Right lobe of liver (tissue), 4 donors: ENCODE data around the gene SH3BP2.

Experiments used
- POLR2A ChIP-seq: fragments of 450-650 bp; IDR thresholded peaks from one replicate; pipeline ENCODE4 v1.6.1; 2017; ENCODE audit warnings: antibody characterized with exemption, mild to moderate bottlenecking
- TF ChIP-seq, protein P1 (sequence below), 4 donors: fragments of 200-600 bp in 3 of 4; fragments of 450-650 bp in 1 of 4; IDR thresholded peaks; one replicate each; pipeline versions ENCODE4 v1.5.1 to v1.8.0; 2016 to 2022; ENCODE audit warnings: antibody characterized with exemption in 4 of 4, mild to moderate bottlenecking in 2 of 4
- donor health status: DM: no; HTN: no; CAD: no.
- donor health status: DM: no; HTN: no; CAD: no.
- donor health status: DM: no; HTN: yes; CAD: no.

DNA sequence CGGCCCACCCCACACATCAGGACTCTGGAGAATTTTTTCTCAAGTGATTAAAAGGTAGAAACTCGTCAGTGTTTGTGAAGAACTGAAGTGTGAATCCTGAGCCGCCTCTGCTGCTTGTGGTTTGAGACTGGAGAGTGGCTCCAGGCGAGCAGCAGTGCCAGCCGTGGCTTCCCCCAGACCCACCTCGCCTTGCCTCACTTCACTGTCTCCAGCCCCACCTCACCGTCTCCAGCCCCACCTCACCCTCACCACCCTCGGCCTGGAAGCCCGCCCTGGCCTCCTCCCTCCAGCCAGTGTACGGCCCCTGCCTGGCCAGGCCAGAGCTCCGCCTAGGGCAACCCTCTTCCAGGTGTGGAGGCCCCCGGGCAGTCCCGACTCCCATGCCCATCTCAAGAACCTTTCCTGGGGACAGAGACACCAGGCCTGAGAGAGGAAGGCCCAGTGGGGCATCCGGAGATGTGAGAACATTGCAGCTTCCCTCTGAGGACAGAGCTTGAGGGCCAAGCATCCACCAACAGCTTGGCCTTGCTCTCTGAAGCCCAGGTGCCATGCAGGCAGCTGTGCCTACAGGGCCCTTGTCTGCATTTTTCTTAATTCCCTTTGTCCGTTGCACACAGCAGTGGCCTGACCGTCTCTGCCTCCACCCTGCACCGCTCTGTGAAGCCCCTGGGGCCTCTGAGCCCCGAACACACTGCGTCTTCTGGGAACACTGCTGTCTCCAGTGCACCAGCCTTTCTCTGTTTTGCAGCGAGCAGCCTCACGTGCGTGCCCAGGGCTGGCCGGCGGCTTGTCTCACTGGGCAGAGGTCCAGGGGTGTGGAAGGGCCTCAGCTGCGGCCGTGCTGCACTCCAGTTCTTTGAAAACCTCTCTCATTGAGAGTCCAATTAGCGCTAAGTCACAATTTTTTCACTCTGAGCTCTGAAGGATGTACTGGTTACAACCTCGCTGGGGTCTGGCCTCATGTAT lies 13.8 kb downstream of the SH3BP2 start:
- TF ChIP-seq, protein P1, sequence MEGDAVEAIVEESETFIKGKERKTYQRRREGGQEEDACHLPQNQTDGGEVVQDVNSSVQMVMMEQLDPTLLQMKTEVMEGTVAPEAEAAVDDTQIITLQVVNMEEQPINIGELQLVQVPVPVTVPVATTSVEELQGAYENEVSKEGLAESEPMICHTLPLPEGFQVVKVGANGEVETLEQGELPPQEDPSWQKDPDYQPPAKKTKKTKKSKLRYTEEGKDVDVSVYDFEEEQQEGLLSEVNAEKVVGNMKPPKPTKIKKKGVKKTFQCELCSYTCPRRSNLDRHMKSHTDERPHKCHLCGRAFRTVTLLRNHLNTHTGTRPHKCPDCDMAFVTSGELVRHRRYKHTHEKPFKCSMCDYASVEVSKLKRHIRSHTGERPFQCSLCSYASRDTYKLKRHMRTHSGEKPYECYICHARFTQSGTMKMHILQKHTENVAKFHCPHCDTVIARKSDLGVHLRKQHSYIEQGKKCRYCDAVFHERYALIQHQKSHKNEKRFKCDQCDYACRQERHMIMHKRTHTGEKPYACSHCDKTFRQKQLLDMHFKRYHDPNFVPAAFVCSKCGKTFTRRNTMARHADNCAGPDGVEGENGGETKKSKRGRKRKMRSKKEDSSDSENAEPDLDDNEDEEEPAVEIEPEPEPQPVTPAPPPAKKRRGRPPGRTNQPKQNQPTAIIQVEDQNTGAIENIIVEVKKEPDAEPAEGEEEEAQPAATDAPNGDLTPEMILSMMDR (IDR thresholded peaks at IDR 0.05): no peak
- TF ChIP-seq POLR2A: no peak
